ENCODE results near the gene GABRG3.
A peak's percentile ranks its signal among the peaks of the same experiment; 100 is the strongest.

Gene GABRG3

GRCh38 chr15:27254055-27254454, 283.1 kb downstream of the GABRG3 start:
- DNase-seq, result no peak

GRCh38 chr15:27254801-27255200, 283.8 kb downstream of the GABRG3 start:
- DNase-seq, result no peak

- no peak for DNase-seq
Observed at GRCh38 chr15:27256446-27256845, 285.5 kb downstream of the GABRG3 start.

GRCh38 chr15:27258287-27258686, 287.3 kb downstream of the GABRG3 start:
- DNase-seq, result no peak

GRCh38 chr15:27260523-27260922, 289.5 kb downstream of the GABRG3 start:
- no peak for DNase-seq

GRCh38 chr15:27268923-27269322, 297.9 kb downstream of the GABRG3 start:
- no peak for DNase-seq

GRCh38 chr15:27271258-27271657, 300.3 kb downstream of the GABRG3 start:
- DNase-seq, result no peak

- no peak for DNase-seq
Observed at GRCh38 chr15:27272427-27272826, 301.4 kb downstream of the GABRG3 start.

- no peak for DNase-seq
Observed at GRCh38 chr15:27273506-27273905, 302.5 kb downstream of the GABRG3 start.

GRCh38 chr15:27278761-27279160, 307.8 kb downstream of the GABRG3 start:
- no peak for DNase-seq

- no peak for DNase-seq
Observed at GRCh38 chr15:27292641-27293040, 321.7 kb downstream of the GABRG3 start.

- DNase-seq, result no peak
Observed at GRCh38 chr15:27293607-27294006, 322.6 kb downstream of the GABRG3 start.

- DNase-seq, result no peak
Observed at GRCh38 chr15:27317736-27318135, 346.8 kb downstream of the GABRG3 start.

- no peak for DNase-seq
Observed at GRCh38 chr15:27323801-27324200, 352.8 kb downstream of the GABRG3 start.

- DNase-seq, result peak; percentile 30
Observed at GRCh38 chr15:27324886-27325615, 354.1 kb downstream of the GABRG3 start.

- DNase-seq, result no peak
Observed at GRCh38 chr15:27327467-27328025, 356.6 kb downstream of the GABRG3 start.

GRCh38 chr15:27328186-27328585, 357.2 kb downstream of the GABRG3 start:
- DNase-seq, result no peak

GRCh38 chr15:27328608-27329007, 357.6 kb downstream of the GABRG3 start:
- DNase-seq, result no peak

GRCh38 chr15:27330326-27330725, 359.3 kb downstream of the GABRG3 start:
- no peak for DNase-seq

GRCh38 chr15:27336676-27337075, 365.7 kb downstream of the GABRG3 start:
- DNase-seq, result no peak

- no peak for DNase-seq
Observed at GRCh38 chr15:27339138-27339537, 368.2 kb downstream of the GABRG3 start.

GRCh38 chr15:27341780-27342343, 370.9 kb downstream of the GABRG3 start:
- no peak for DNase-seq

GRCh38 chr15:27342991-27343390, 372.0 kb downstream of the GABRG3 start:
- DNase-seq, result no peak

GRCh38 chr15:27352136-27352535, 381.2 kb downstream of the GABRG3 start:
- DNase-seq, result no peak

- no peak for DNase-seq
Observed at GRCh38 chr15:27353856-27354255, 382.9 kb downstream of the GABRG3 start.

Data from NCI-H524 treated with DMSO at 0.1 percent for 48 hours (cell line).